Hematopoietic multipotent progenitor cell treated with erythropoietin and hydrocortisone succinate and interleukin-3 and kit ligand, for 17 days (in vitro differentiated cells): Measurements from ENCODE around the gene TTYH2.
"Not testable (repeated sequence)": the region's sequence is repeated elsewhere in the genome, so short reads cannot be mapped to it uniquely, and the experiment has no call there.

Experiments used
- DNase-seq: peaks from one replicate; pipeline ENCODE4 v3.0.0-alpha.2; 2015; ENCODE audit warnings: low spot score

Gene TTYH2

DNA sequence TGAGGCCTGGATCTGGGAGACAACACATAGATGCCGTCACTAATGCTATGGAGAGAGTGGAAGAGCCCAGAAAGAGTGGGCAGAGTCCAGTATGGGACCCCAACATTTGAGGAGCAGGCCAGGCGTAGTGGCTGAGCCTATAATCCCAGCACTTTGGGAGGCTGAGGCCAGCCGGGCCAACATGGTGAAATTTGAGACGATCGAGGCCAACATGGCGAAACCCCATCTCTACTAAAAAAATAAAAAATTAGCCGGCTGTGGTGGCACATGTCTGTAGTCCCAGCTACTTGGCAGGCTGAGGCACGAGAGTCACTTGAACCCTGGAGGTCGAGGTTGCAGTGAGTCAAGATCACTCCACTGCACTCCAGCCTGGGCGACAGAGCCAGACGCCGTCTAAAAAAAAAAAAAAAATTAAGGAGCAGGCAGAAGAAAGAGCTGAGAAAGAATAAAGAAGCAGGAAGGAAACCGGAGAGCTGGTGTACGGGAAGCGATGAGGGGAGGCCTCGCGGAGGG lies 54.7 kb downstream of the TTYH2 start:
- no peak for DNase-seq

DNA sequence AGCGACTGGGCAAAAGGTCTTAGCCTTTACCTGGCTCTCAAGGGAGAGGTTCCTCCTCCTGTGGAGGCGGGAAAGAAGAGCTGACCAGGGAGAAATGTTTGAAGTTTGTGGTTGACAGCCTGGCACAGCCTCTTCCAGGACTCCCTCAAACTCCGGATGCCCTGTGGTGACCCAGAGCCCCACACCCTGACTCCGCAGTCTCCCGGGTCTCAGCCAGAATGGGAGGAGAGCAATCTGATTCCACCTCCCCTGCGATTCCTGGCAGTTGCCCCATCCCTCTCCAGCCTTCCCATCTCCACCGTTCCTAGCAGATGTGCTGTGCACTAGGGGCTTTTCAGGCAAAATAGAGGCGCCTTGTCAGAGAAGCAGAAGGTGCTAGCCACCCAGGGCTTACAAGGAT lies 55.2 kb downstream of the TTYH2 start:
- no peak for DNase-seq

DNA sequence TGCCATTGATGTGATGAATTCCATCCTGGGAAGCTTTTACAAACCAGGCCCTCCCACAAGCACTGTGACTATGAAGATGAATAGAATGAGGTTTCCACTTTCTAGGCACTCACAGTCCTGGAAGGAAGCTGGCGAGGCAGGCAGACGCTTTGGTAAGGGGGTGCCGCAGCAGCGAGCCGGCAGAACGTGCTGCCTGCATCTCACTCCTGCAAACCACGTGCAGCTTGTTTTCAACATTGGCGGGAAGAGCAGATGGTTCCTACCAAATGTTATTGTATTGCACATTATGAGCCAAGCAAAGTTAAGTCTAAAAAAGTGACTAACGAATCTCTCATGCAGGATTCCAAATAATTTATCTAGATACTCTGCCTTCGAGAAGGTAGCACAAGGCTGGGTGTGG lies 57.0 kb downstream of the TTYH2 start:
- DNase-seq: no peak

GRCh38 chr17:74271281-74271680 lies 57.9 kb downstream of the TTYH2 start:
- no peak for DNase-seq

GRCh38 chr17:74271901-74272561 lies 58.7 kb downstream of the TTYH2 start:
- DNase-seq: no peak

GRCh38 chr17:74272731-74273201 lies 59.4 kb downstream of the TTYH2 start:
- DNase-seq: no peak

DNA sequence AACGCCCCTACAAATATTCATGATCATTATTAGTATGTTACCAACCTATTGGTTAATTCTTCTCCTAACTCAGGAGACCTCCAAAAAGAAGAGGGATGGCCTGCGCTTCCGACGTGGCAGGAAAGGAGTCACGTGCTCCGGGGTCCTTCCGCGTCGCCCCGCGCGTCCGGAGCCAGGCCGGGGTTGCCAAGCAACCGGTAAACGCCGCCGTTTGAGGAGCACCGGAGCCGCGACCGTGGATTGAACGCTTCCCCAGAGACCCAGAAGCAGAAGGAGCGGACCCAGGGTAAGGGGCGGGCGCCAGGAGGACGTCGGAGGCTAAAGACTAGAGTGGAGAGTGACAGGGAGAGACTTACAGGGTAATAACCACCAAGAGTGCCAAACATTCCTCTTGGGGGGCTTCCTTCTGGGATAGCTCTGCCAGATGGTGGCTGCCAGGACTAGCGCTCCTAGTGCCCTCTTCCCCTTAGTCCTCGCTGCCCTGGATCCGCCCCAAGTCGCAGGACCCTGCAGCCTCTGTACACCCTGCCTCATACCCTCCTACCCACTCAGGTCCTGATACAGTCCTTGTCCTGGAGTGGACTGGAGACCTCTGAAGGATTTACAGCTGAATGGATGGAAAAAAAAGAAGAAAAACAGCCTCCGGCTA lies 60.8 kb downstream of the TTYH2 start, which contains the start of gene DNAI2:
TSS of gene DNAI2 (plus strand) at position 175 of the 649 bp plus-strand sequence. CDS start 7,584 bp downstream, outside the sequence.
- no peak for DNase-seq

DNA sequence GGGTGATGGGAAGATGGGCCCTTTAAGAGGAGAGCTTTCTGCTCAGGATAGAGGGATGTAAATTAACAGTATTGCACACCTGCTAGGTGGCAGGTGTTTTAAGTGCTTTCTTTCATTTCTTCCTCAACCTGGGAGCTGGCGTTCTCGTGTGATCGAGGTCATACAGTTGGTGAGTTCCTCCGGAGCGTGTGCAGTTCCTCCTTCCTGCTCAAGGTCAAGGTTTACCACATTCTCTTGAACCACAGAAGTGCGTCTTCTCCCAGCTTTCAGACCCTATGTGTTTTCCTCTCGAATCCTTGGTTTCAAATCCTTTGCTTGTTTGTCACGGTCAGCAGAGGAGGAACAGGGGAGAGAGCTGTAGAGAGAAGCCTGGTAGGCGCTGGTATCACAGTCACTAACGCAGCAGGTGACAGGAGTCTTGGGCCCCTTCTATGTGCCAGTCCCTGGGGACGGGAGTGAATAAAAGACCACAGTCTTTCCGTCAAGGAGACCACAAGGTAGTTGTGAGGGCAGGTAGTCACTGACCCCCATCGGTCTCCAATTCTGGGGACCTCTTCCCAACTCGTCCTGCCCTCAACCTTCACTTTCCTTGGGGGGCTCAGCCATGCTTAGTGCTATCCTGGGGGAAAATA lies 61.5 kb downstream of the TTYH2 start:
- no peak for DNase-seq

GRCh38 chr17:74276051-74276476 lies 62.7 kb downstream of the TTYH2 start:
- DNase-seq: no peak

DNA sequence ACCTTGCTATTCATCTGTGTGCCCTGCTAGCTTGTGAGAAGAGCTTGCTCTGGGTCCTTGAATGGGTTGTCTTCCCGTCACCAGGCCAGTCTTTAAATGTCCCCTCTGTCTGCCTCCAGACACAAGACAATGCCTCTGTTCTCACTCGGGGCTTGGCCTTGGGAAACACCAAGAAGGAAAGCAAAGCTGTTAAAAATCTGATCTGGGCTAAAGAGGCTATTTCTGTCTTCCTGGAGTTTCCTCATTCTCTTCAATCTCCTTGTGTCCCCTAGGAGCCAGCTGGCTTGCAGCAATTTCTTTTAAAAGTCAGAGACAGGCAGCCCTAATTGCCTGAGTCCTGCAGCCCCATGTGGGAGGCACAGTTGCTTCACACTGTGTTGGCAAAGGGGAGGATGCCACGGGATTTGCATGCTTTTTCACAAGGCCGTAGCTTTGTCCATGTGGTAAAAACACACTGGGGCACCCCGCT lies 63.2 kb downstream of the TTYH2 start:
- no peak for DNase-seq

- DNase-seq: no peak
Observed at GRCh38 chr17:74277935-74278334, 64.6 kb downstream of the TTYH2 start.

GRCh38 chr17:74279617-74280016 lies 66.2 kb downstream of the TTYH2 start:
- not testable (repeated sequence) for DNase-seq

GRCh38 chr17:74280093-74280513 lies 66.7 kb downstream of the TTYH2 start:
- DNase-seq: no peak

DNA sequence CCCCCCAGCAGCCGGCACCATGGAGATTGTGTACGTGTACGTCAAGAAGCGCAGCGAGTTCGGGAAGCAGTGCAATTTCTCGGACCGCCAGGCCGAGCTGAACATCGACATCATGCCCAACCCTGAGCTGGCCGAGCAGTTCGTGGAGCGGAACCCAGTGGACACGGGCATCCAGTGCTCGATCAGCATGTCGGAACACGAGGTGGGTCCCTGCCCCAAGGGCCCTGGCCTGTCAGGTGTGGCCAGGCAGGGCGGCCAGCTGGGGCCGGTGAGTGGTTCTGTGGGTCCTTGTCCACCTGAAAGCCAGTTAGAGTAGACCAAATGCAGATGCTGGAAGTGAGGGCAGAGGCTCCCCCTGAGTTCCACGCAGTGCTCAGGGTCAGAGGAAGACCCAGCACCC lies 68.4 kb downstream of the TTYH2 start:
- DNase-seq: no peak

- not testable (repeated sequence) for DNase-seq
Observed at GRCh38 chr17:74282274-74282586, 68.9 kb downstream of the TTYH2 start.

GRCh38 chr17:74282587-74283370 lies 69.4 kb downstream of the TTYH2 start:
- peak; percentile 74 for DNase-seq

DNA sequence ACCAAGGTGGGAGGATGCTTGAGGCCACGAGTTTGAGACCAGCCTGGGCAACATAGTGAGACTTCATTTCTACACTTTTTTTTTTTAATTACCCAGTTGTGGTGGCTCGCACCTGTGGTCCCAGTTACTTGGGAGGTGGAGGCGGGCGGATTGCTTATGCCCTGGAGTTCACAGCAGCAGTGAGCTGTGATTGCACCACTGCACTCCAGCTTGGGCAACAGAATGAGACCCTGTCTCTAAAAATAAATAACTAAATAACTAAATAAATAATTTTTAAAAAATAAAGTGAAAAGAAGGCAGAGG lies 70.0 kb downstream of the TTYH2 start:
- DNase-seq: no peak

DNA sequence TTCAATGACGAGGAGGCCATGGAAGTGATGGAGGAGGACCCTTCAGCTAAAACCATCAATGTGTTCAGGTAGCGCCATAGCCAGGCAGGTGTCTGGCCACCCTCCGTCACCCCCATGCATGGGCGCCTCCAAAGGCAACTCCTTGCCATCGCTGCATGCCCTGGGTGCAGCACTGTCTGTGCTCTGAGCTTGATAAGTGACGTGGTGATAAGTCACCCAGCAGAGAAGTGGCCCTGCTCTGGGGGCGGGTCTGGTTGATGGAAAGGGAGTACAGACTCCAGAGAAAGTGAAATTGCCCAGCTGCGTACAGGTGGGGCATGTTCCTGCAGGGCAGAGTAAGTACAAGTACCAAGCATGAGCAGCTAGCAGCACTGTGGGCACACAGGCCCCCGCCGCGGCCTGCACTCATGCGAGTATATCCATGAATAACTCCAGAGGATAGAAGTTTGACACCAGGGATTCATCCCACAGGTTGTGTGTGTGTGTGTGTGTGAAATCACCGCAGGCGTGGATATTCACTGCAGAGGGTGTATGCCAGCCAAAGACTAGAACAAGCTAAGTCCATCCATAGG lies 73.7 kb downstream of the TTYH2 start:
- DNase-seq: peak; percentile 85

DNA sequence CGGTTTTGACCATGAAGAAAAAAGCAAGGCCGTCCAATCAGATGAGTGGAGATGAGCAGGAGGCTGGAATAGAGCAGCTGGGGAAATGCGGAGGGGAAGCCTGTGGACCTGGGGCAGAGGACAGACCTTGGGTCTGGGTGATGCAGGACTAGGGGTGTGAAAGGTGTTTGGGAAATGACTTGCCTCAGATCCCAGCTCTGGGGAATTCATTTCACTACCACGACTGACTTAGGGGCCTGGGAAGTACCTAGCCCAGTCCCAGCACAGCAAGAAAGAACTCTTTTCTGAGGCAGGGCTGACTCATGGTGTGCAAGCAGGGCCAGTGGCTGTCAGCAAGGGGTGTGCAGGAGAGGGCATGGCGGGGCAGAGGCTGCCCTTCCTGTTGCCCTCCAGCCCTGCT lies 75.4 kb downstream of the TTYH2 start:
- DNase-seq: peak; percentile 39

GRCh38 chr17:74289688-74290087 lies 76.3 kb downstream of the TTYH2 start:
- DNase-seq: peak; percentile 30

- DNase-seq: peak; percentile 82
Observed at GRCh38 chr17:74290340-74290739, 77.0 kb downstream of the TTYH2 start.

DNA sequence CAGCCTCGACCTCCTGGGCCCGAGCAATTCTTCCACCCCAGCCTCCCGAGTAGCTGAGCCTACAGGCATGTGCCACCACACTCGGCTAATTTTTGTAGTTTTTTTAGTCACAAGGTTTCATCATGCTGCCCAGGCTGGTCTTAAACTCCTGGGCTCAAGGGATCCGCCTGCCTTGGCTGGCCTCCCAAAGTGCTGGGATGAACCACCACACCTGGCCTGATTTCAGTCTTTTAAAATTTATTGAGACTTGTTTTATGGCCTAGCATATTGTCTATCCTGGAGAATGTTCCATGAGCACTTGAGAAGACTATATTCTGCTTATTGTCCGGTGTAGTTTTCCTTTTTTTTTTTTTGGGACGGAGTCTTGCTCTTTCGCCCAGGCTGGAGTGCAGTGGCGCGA lies 79.1 kb downstream of the TTYH2 start:
- no peak for DNase-seq
